VCaP (cell line): Measurements from ENCODE around the gene NXNL2.

Experiments
- H3K27ac ChIP-seq: fragments of 450-650 bp; 2 replicates; pipeline ENCODE4 v1.5.1; 2017
- TF ChIP-seq, protein P1 (sequence below): fragments of 450-650 bp; conservative IDR thresholded peaks from 2 replicates; pipeline ENCODE4 v1.5.1; 2017; ENCODE audit warnings: mild to moderate bottlenecking, moderate library complexity

Gene NXNL2

DNA sequence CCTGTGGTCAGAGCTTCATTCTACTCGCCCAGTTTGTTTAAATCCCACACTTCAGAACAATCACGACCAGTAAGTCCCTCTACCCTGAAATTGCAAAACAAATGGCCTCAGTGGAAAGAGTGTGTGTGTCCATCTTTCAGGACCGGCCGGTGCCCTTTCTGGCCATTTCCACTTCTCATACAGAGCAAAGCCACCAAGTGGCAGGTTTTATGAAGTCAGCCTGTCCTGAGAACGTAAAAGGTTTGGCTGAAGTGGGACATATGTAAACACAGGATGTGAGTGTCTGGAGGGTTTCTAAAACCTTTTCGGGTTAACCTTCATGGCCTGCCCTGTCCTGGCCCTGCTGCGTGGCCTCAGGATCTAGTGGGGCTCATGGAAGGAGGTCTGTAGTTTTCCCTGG is 24.7 kb downstream of the NXNL2 start:
- no peak overlapping the region for H3K27ac ChIP-seq
- TF ChIP-seq, protein P1, sequence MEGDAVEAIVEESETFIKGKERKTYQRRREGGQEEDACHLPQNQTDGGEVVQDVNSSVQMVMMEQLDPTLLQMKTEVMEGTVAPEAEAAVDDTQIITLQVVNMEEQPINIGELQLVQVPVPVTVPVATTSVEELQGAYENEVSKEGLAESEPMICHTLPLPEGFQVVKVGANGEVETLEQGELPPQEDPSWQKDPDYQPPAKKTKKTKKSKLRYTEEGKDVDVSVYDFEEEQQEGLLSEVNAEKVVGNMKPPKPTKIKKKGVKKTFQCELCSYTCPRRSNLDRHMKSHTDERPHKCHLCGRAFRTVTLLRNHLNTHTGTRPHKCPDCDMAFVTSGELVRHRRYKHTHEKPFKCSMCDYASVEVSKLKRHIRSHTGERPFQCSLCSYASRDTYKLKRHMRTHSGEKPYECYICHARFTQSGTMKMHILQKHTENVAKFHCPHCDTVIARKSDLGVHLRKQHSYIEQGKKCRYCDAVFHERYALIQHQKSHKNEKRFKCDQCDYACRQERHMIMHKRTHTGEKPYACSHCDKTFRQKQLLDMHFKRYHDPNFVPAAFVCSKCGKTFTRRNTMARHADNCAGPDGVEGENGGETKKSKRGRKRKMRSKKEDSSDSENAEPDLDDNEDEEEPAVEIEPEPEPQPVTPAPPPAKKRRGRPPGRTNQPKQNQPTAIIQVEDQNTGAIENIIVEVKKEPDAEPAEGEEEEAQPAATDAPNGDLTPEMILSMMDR, result 0 out of 2 replicates have a peak, but pooled peaks have one; percentile 11

DNA sequence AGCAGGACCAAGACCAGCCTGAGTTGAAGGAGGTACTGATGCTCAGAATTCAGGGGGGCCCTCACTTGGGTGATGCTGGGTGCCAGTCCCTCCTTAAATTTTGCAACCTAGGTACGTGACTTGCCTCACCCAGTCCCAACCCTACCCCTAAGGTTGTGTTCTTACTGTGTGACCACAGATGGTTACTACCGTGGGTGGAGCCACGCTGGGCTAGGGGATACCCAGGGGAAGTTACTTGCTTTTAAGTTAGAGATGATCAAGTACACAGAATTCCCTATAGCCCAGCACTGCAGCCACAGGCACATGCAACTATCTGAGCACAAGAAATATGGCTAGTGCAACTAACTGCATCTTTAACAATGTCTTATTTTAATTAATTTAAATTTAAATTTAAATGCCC is 32.9 kb downstream of the NXNL2 start:
- no peak overlapping the region for H3K27ac ChIP-seq
- TF ChIP-seq, protein P1, result no peak

DNA sequence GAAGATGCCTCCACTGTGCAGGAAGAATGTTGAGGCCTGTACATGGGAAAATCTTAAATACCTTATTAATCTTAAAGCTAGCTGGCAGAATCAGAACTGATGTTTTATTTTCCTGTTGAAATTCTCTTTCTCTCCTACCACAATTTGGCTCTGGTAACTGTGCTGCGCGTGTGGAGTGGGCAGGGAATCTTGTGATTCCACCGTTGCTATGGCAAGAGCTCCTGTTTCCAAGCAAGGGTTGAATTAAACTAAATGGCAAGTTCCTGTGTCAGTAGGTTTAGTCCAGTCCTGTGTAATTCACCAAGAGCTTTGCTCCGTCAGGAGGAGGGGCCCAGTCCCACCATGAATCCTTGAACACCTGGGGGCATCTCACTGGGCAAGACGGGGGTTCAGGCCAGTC is 36.4 kb downstream of the NXNL2 start:
- H3K27ac ChIP-seq, result no peak overlapping the region
- TF ChIP-seq, protein P1, result no peak

DNA sequence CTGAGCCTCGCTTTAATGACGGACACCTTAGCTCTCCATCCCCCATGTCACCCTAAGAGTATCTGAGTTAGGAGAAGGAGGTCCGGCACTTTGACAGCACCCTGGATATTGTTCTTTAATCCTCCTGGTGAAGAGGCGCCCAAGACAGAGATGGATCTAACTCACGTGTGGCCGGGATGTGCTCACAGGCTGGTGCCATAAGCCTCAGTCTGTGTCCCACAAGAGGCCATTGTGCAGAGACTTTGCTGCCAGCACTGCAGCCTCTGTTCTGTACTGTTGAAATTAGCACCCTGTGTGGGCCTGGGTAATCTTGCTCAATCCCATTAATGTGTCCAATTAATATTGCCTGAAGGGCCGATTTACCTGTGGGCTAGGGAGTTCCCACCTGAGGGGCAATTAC is 37.7 kb downstream of the NXNL2 start:
- TF ChIP-seq, protein P1, result no peak
- no peak overlapping the region for H3K27ac ChIP-seq

DNA sequence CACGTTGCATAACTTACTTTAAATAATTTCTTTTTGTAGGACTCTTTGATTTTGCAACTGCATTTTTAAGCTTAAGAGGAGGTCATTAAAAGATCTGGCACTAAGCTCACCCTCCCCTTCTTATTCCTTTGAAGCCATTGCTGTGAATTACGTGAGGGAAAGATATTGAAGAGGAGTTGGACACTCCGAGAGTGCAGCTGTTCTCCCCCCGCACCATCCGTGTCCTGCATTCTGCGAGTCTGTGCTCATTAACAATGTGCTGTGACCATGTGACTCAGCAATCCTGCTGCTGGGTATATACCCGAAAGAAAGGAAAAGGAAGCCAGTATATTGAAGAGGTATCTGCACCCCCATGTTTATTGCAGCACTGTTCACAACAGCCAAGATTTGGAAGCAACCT is 40.0 kb downstream of the NXNL2 start:
- H3K27ac ChIP-seq, result no peak overlapping the region
- TF ChIP-seq, protein P1, result no peak

DNA sequence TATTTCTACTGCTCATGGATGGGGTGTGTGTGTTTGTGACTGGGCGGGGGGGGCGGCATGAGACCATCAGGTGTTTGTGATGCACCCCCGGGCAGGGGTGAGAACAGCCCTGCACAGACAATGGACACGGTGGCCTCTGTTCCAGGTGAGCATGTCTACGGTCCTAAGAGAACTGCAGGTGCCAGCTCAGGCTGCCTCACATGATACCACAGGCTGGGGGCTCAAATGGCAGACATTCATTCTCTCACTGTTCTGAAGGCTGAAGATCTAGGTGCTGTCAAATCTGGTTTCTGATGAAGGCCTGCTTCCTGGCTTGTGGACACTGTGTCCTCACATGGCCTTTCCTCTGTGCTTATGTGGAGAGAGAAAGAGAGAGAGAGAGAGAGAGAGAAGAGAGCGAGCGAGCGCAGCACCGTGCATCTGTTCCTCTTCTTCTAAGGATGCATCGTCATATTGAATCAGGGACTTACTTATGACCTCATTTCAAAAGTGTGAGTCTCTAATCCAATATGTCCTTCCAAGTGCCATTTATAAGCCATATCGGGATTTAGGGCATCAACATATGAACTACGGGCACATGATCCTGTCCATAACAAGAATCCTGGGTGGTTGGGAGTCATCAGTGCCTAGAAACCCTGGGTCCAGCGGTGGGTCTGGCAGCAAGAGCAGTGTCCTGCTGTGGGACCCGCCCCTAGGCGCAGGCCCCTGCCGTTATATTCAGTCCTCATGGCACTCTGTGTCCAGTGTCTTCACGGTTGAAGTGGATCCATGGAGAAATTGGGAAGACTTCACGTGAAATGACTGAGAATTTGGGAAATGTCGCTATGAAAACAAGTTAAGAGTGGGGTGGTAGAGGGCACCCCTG is 42.5 kb downstream of the NXNL2 start:
- TF ChIP-seq, protein P1, result no peak
- no peak overlapping the region for H3K27ac ChIP-seq

DNA sequence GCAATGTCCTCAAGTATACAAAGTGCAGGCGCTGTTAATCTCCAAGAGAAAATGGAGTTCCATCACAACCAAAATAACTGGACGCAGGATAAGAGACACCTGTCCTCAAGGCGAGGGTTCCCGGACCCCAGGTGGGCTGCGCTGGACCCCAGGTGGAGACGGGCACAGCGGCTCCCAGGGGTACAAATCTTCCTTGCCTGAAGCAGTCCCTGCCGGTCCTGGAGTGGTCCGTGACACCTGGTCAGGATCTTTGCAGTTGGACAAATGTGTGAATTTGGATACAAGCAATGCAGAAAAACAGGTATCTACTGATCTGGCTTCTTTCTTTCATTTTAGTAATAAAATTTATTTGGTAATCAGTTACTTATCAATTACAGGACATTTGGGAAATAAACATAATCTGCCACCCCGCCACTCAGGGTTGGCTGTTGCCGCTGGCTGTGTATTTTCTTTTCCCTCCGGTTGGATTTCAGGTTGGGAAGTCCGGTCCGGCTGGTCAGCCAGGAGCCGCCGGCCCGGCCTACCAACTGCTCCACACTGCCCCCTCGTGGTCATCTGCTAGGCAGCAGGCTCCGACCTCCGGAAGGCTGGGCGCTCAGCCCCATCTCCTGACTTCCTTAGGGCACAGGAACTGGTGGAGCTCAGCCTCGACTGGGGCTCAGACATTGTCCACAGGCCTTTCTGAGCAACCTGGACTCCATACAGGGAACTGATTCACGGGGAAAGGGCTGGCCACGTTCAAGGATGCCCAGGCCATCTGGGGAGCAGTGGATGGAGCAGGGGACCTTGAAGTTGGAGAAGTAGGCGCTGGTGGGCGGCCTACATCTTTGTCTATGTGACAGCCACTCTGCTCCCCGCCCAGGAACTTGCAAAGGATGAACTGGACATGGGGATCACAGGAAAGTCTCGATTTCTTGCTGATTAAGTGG is 43.4 kb downstream of the NXNL2 start:
- TF ChIP-seq, protein P1, result peak; percentile 95
- H3K27ac ChIP-seq, result no peak overlapping the region
